H1 (cell line): Measurements from ENCODE around the gene MYO9B. TPM values are rescaled to one million over a fixed set of nuclear protein-coding genes. Genes with fewer than 3 reads are reported as not detected.

Experiments used
- EZH2 ChIP-seq: fragments of 200-600 bp; sonication (generic); IDR thresholded peaks from 2 replicates; pipeline ENCODE4 v1.7.1; 2012; ENCODE audit warnings: low read depth, mild to moderate bottlenecking, moderate library complexity, low read length, inconsistent platforms; ENCODE audit not compliant: severe bottlenecking
- KDM5A ChIP-seq: fragments of 200-600 bp; IDR thresholded peaks from 2 replicates; pipeline ENCODE4 v1.7.1; 2012; ENCODE audit warnings: mild to moderate bottlenecking, low read length, inconsistent platforms, mixed read lengths
- MAFK ChIP-seq: IDR thresholded peaks from 2 replicates; pipeline ENCODE4 v1.6.1; 2012; ENCODE audit warnings: low read depth, mild to moderate bottlenecking, improper control_type of control experiment, low read length
- polyA plus RNA-seq, 7 experiments: library from polyadenylated mRNA; depleted of rRNA in 3 of 7; stranded (reverse) in 5 of 7; unstranded in 2 of 7; fragments of >200 nt in 5 of 7; fragments of 200-250 nt in 2 of 7; gene quantifications; 1 replicate in 5 of 7; 2 replicates in 1 of 7; 4 replicates in 1 of 7; pipeline versions ENCODE4 v1.2.1 to v1.2.3, GENCODE V29; 2011 to 2013; ENCODE audit warnings: missing spikeins in 2 of 7, mixed read lengths in 2 of 7
- total RNA-seq: library from RNA; stranded (reverse); fragmentation: NEBNext Ultra II Directional; extraction: Animal tissue kit (Norgen Biotek cat#: 25700); gene quantifications from 2 replicates; pipeline ENCODE4 v1.2.1, GENCODE V29; 2021

MYO9B gene
- total and polyA plus RNA-seq, 2 of the 8 experiments (the other 6 are each of a cell fraction or from before 2014, with no cell fraction given) = 27.6 to 77.1 TPM

DNA sequence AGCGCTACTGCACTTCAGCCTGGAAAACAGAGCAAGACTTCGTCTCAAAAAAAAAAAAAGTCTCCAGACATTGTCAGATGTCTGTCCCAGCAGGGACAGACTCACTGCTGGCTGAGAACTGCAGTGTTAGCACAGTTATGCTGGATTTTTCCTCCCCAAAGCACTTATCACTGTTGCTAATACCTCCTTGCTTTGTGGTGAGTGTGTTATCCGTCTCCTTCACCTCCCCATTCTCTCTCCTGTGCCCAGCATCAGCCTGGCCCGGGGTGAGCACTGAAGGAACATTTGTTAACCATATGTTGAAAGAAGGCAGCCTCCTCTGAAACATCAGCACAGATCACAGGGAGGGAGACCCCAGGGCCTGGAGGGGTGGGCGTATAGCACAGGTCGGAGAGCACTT lies 11.3 kb downstream of the MYO9B start (continued):
- no peak for TF ChIP-seq MAFK
- TF ChIP-seq EZH2 = no peak
- no peak for TF ChIP-seq KDM5A
